Renal cortex interstitium (tissue), 11 donors: ENCODE measurements around the gene RAF1. TPM values are rescaled to one million over a fixed set of nuclear protein-coding genes. Genes with fewer than 3 reads are reported as not detected.
A peak's percentile ranks its signal among the peaks of the same experiment; 100 is the strongest.

ENCODE experiments used
- DNase-seq, 11 donors: peaks; one replicate each; pipeline ENCODE4 v3.0.0-alpha.2; 2013; ENCODE audit warnings: low read depth in 9 of 11, low spot score in 4 of 11; ENCODE audit errors: extremely low read depth in 1 of 11
- polyA plus RNA-seq, 3 donors: library from polyadenylated mRNA; unstranded; fragments of 120-200 nt; gene quantifications; one replicate each; pipeline ENCODE4 v1.2.1, GENCODE V29; 2013; ENCODE audit not compliant: insufficient read length in 3 of 3

Gene RAF1
- polyA plus RNA-seq, 3 donors = 108 to 137 (median 117) TPM

- no peak for DNase-seq
Observed at GRCh38 chr3:12579905-12580304, 84.0 kb downstream of the RAF1 start.

GRCh38 chr3:12579456-12579855 is 84.5 kb downstream of the RAF1 start:
- DNase-seq = no peak

GRCh38 chr3:12578742-12579141 is 85.2 kb downstream of the RAF1 start:
- no peak for DNase-seq

- no peak for DNase-seq
Observed at GRCh38 chr3:12577379-12577778, 86.5 kb downstream of the RAF1 start.

GRCh38 chr3:12574661-12575060 is 89.3 kb downstream of the RAF1 start:
- DNase-seq = no peak

GRCh38 chr3:12574131-12574530 is 89.8 kb downstream of the RAF1 start:
- no peak for DNase-seq

- no peak for DNase-seq
Observed at GRCh38 chr3:12571986-12572385, 91.9 kb downstream of the RAF1 start.

GRCh38 chr3:12569836-12570235 is 94.1 kb downstream of the RAF1 start:
- no peak for DNase-seq

- no peak for DNase-seq
Observed at GRCh38 chr3:12568747-12569146, 95.2 kb downstream of the RAF1 start.

GRCh38 chr3:12566976-12567375 is 96.9 kb downstream of the RAF1 start:
- no peak for DNase-seq

GRCh38 chr3:12562451-12562850 is 101.5 kb downstream of the RAF1 start:
- no peak for DNase-seq

GRCh38 chr3:12561397-12561796 is 102.5 kb downstream of the RAF1 start:
- no peak for DNase-seq

GRCh38 chr3:12560505-12561190 is 103.3 kb downstream of the RAF1 start:
- DNase-seq = no peak

- no peak for DNase-seq
Observed at GRCh38 chr3:12559520-12559919, 104.4 kb downstream of the RAF1 start.

- no peak for DNase-seq
Observed at GRCh38 chr3:12558706-12559105, 105.2 kb downstream of the RAF1 start.

- peak in 1 of 11 donors; percentile 31 for DNase-seq
Observed at GRCh38 chr3:12557473-12558100, 106.3 kb downstream of the RAF1 start.

GRCh38 chr3:12556690-12557472 is 107.0 kb downstream of the RAF1 start, which contains the start of gene MKRN2:
TSS of gene MKRN2 (plus strand) at chr3:12557087. CDS start at chr3:12557151, 64 bp downstream.
- DNase-seq = peak; percentile 73 to 89 (median 86)

- DNase-seq = no peak
Observed at GRCh38 chr3:12556314-12556689, 107.6 kb downstream of the RAF1 start.

GRCh38 chr3:12553921-12554391 is 110.0 kb downstream of the RAF1 start:
- peak in 3 of 11 donors; percentile 18 to 42 (median 35) for DNase-seq
